ENCODE data around the gene LANCL3.

The LANCL3 gene

DNA sequence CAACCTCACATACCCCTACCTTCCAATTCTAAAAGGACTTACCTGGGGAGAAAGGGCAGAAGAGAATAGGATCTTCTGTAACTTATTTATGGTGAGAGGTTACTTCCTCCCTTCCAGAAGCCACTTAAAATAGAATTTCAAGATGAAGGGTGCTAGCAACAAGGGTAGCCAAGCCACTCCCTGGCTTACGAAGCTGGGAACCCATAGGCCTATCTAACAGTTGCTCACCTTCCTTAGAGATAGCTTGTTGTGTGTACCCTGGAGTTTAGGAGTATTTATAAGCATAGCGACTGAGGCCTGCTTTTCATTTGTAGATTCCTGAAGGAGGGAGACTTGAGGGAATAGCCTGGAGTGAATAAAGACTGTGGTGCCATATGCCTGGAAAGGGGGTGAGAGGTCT, 143.0 kb downstream of the LANCL3 start:
- no peak for DNase-seq (ENCODE audit: low spot score)
- TF ChIP-seq, protein P1, sequence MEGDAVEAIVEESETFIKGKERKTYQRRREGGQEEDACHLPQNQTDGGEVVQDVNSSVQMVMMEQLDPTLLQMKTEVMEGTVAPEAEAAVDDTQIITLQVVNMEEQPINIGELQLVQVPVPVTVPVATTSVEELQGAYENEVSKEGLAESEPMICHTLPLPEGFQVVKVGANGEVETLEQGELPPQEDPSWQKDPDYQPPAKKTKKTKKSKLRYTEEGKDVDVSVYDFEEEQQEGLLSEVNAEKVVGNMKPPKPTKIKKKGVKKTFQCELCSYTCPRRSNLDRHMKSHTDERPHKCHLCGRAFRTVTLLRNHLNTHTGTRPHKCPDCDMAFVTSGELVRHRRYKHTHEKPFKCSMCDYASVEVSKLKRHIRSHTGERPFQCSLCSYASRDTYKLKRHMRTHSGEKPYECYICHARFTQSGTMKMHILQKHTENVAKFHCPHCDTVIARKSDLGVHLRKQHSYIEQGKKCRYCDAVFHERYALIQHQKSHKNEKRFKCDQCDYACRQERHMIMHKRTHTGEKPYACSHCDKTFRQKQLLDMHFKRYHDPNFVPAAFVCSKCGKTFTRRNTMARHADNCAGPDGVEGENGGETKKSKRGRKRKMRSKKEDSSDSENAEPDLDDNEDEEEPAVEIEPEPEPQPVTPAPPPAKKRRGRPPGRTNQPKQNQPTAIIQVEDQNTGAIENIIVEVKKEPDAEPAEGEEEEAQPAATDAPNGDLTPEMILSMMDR (IDR thresholded peaks at IDR 0.05; ENCODE audit: borderline replicate concordance, control extremely low read depth, extremely low read depth, insufficient read depth, missing control alignments), result no peak
- in situ Hi-C loops (cut with MboI; ENCODE audit: low sequenced_read_pairs, unreplicated experiment), result no loop called here

DNA sequence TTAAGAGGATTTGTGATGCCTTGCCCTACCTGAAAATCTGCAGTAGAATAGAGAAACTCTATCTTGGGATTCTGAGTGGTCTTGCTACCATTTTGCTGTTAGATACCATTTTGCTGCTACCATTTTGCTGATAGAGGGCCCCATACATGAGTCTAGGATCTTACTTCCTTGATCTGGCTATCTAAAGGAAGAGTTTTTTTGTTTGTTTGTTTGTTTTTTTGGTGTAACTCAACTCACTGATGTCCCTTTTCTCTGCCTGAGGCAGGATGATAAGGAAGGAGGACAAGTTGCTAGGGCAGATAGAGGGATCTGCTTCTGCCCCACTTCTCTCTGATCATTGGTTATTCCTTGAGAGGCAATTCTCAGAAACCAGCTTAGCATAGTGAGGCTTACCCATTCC, 145.1 kb downstream of the LANCL3 start:
- TF ChIP-seq, protein P1 (IDR thresholded peaks at IDR 0.05; ENCODE audit: borderline replicate concordance, control extremely low read depth, extremely low read depth, insufficient read depth, missing control alignments), result no peak
- no peak for DNase-seq (ENCODE audit: low spot score)
- in situ Hi-C loops (cut with MboI; ENCODE audit: low sequenced_read_pairs, unreplicated experiment), result no loop called here

DNA sequence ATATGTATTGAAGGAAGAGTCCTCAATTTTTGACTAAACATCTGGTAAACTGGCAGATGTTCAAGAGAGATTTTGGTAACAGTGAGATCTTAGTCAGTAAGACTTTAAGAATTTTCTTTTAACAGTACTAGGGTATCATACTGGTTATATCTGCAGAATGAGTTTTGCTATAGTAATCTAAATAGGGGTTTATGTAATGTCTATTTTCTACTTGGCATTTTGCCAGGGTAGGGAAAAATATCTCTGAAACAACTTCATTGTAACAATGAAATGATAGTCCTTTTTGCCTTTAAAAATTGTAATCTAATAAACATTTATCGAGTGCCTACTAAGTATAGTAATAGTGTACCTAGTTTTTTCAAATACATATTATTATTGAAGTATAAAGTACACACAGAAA, 146.2 kb downstream of the LANCL3 start:
- no peak for DNase-seq (ENCODE audit: low spot score)
- in situ Hi-C loops (cut with MboI; ENCODE audit: low sequenced_read_pairs, unreplicated experiment), result no loop called here
- TF ChIP-seq, protein P1 (IDR thresholded peaks at IDR 0.05; ENCODE audit: borderline replicate concordance, control extremely low read depth, extremely low read depth, insufficient read depth, missing control alignments), result no peak

DNA sequence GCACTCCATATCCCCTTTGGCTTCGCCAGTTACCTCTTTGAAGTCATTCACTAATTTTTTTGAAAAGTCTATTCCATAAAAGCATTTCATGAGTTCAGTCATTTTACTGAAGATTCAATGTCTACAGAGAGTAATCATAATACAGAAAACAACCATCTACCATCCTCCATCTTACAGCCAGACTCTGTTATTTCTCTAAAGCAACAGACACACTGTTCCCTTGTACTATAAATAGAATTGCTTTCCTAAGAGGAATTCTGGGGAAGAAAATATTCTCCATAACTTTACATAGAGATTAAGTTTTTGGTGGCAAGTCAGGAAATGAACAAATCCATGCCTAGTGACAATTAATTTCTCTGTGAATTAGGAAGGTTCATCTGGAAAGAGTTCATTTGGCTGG, 151.1 kb downstream of the LANCL3 start:
- in situ Hi-C loops (cut with MboI; ENCODE audit: low sequenced_read_pairs, unreplicated experiment), result no loop called here
- TF ChIP-seq, protein P1 (IDR thresholded peaks at IDR 0.05; ENCODE audit: borderline replicate concordance, control extremely low read depth, extremely low read depth, insufficient read depth, missing control alignments), result no peak
- DNase-seq (ENCODE audit: low spot score), result no peak

DNA sequence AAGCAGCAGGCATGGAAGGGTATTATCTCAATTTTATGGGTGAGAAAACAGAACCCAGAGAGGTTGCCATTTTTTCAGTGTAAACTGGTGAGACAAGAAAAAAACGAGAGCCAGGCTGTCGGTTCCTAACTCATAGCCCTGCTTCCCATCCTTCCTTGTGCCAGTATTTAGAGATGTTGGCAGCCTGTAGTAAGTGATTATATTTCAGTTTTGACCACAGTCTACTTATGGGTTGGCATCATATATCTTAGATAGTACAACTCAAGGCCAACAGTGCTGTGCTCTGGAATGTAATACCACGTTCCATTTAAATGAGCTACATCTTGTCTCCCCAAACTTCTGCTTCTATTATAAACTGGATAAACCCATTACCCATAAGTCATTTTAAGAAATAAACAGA, 154.9 kb downstream of the LANCL3 start:
- in situ Hi-C loops (cut with MboI; ENCODE audit: low sequenced_read_pairs, unreplicated experiment), result loop anchor here (25.0 kb wide), 1 partner anchor 436 kb away; no protein-coding TSS in a partner anchor
- no peak for DNase-seq (ENCODE audit: low spot score)
- TF ChIP-seq, protein P1 (IDR thresholded peaks at IDR 0.05; ENCODE audit: borderline replicate concordance, control extremely low read depth, extremely low read depth, insufficient read depth, missing control alignments), result no peak

All from GM13976 (cell line).